Esophagus (tissue), 2 donors: Measurements from ENCODE around the gene LHFPL6. TPM values are rescaled to one million over a fixed set of nuclear protein-coding genes. Genes with fewer than 3 reads are reported as not detected.

Experiments
- H3K27ac ChIP-seq, 2 donors: one replicate each; pipeline ENCODE4 v1.5.1; 2013; ENCODE audit warnings: low read depth in 2 of 2, mild to moderate bottlenecking in 2 of 2, inconsistent platforms in 1 of 2, low read length in 1 of 2, moderate library complexity in 1 of 2
- H3K27me3 ChIP-seq, 2 donors: one replicate each; pipeline ENCODE4 v1.6.1; 2013; ENCODE audit warnings: low read length in 2 of 2, control low read depth in 1 of 2, mild to moderate bottlenecking in 1 of 2; ENCODE audit not compliant: insufficient read depth in 2 of 2, control insufficient read depth in 1 of 2
- H3K36me3 ChIP-seq, 2 donors: one replicate each; pipeline ENCODE4 v1.6.1; 2013; ENCODE audit warnings: low read length in 1 of 2; ENCODE audit not compliant: control insufficient read depth in 2 of 2, insufficient read depth in 2 of 2
- H3K4me1 ChIP-seq, 2 donors: one replicate each; pipeline ENCODE4 v1.6.1; 2013; ENCODE audit warnings: low read length in 1 of 2; ENCODE audit not compliant: control insufficient read depth in 2 of 2, insufficient read depth in 2 of 2
- H3K4me3 ChIP-seq, 2 donors: one replicate each; pipeline ENCODE4 v1.5.1; 2013; ENCODE audit warnings: low read length in 2 of 2, mild to moderate bottlenecking in 2 of 2, low read depth in 1 of 2, moderate library complexity in 1 of 2
- H3K9me3 ChIP-seq, 2 donors: one replicate each; pipeline ENCODE4 v1.6.1; 2013; ENCODE audit warnings: mild to moderate bottlenecking in 2 of 2, low read depth in 1 of 2, low read length in 1 of 2, moderate library complexity in 1 of 2; ENCODE audit not compliant: control insufficient read depth in 2 of 2, insufficient read depth in 1 of 2
- WGBS, 2 donors: extraction: QIAGEN DNeasy Blood & Tissue Kit; methylation state at CpG; one replicate each; pipeline ENCODE4 v1.1.7; 2013; 5-methylcytosine and 5-hydroxymethylcytosine counted together
- polyA plus RNA-seq, 2 donors: library from polyadenylated mRNA; stranded (reverse); fragments of 200-250 nt; gene quantifications; one replicate each; pipeline ENCODE4 v1.2.3, GENCODE V29; 2013
- donor health status: healthy with polysubstance abuse.
- donor health status: Bipolar disorder and iron deficiency.

The LHFPL6 gene
- polyA plus RNA-seq, 2 donors = 2.6 to 11.2 TPM

DNA sequence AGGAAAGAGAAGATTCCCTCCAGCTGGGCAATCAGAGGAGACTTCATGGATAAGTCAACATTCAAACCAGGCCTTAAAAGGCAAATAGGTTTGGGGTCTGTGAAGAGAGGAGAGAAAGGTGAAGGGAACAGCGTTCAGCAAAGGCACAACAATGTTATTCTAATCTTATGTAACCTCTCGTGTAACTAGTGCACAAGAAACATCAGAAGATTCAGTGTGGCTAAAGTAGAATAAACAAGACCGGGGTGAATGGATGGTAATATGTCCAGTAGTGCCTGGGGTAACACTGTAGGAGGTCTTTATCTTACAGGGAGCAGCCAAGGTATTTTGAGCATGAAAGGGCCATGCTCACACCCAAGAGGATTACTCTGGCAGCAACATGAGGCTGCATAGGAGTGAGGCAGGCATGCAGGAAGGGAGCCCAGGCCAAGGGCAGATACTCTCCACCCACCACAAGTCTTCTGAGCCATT lies 24.1 kb downstream of the LHFPL6 start:
- Histone ChIP-seq H3K4me1 (no peaks in the 10 kb centered on the region), H3K36me3 (no peaks in the 10 kb centered on the region), H3K9me3 (no peaks in the 10 kb centered on the region), H3K4me3 (no peak overlapping the region), H3K27me3 (no peaks in the 10 kb centered on the region), H3K27ac (no peak overlapping the region)
- 69 to 70% methylated on average over 3 of the region's 3 CpGs for WGBS, 2 donors

DNA sequence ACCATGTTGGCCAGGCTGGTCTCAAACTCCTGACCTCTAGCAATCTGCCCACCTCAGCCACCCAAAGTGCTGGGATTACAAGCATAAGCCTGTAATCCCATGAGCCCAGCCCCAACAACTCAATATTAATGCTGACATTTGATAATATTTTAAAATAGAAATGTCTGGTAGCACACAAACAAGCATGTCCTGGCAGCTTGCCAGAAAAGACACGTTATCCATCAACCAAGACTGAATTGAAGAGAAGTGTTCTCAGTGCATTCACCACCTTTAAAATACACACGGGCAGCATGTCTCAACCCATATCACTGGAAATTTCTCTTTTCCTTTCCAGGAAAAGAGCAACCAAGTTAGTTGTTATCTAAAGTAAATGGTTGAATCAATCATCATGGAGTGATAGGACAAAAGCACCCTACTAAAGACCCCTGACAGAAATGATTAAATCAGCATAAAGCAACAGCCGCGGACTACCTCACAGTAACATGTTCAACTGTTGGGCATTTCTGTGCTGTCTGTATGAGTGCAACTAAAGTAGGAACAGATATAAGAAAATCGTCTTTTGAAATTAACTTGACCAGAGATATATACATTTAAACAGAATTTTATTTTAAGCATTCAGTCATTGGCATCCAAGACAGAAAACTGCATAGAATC lies 25.0 kb downstream of the LHFPL6 start:
- Histone ChIP-seq H3K4me3 (no peak overlapping the region), H3K27ac (no peak overlapping the region), H3K9me3 (no peaks in the 10 kb centered on the region), H3K4me1 (no peaks in the 10 kb centered on the region), H3K27me3 (no peaks in the 10 kb centered on the region), H3K36me3 (no peaks in the 10 kb centered on the region)
- 69 to 79% methylated on average over 5 of the region's 5 CpGs for WGBS, 2 donors

DNA sequence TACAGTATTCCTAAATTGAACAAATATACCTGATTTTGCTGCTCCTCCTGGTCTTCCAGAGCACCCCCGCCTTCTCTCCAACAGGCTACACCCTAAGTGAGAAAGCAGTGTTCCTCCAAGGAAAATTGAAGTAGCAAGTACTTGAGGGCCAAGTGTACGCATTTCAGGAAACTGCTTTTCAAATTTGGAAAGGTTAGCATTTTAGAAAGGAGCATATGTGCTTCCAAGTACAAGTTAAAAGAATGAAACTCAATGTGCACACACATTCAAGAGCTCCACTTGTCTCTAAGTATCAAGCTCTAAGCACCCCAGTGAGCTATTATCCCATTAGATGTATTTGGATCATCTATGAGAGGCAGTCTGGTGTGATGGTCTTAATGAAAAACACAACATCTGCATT lies 25.8 kb downstream of the LHFPL6 start:
- Histone ChIP-seq H3K36me3 (no peaks in the 10 kb centered on the region), H3K4me1 (no peaks in the 10 kb centered on the region), H3K9me3 (no peaks in the 10 kb centered on the region), H3K4me3 (no peak overlapping the region), H3K27me3 (no peaks in the 10 kb centered on the region), H3K27ac (no peak overlapping the region)
- WGBS, 2 donors = 87 to 90% methylated on average over 2 of the region's 2 CpGs

DNA sequence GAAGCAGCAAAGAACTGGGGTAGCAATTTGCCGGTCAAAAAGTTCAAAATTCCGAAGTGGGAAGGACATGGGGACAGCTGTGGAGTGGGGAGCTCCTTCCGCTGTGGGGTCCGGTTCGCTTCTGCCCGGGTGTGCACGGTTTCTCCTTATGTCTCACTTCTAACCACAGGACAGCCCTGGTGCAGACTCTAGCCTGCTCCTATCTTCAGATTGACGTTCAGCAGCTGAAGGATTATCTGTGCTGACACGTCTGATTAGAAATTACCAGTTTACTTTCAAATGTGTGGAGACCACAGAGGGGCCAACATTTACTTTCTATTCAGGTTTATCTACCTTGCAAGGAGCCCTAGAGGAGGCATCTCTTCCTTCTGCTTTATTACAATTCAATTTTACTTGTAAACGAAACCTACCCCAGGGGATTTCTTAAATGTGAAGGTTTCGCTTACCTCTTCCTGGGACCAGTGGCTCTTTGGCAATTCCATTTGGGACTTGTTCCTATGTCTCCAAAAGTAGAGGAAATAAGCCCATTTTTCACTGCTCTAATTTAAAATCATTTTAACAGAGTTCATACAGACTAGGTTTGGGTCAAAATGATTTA lies 27.3 kb downstream of the LHFPL6 start:
- Histone ChIP-seq H3K36me3 (no peaks in the 10 kb centered on the region), H3K27me3 (no peaks in the 10 kb centered on the region), H3K27ac (no peak overlapping the region), H3K4me1 (no peaks in the 10 kb centered on the region), H3K4me3 (no peak overlapping the region), H3K9me3 (no peaks in the 10 kb centered on the region)
- 87 to 91% methylated on average over 11 of the region's 11 CpGs for WGBS, 2 donors

DNA sequence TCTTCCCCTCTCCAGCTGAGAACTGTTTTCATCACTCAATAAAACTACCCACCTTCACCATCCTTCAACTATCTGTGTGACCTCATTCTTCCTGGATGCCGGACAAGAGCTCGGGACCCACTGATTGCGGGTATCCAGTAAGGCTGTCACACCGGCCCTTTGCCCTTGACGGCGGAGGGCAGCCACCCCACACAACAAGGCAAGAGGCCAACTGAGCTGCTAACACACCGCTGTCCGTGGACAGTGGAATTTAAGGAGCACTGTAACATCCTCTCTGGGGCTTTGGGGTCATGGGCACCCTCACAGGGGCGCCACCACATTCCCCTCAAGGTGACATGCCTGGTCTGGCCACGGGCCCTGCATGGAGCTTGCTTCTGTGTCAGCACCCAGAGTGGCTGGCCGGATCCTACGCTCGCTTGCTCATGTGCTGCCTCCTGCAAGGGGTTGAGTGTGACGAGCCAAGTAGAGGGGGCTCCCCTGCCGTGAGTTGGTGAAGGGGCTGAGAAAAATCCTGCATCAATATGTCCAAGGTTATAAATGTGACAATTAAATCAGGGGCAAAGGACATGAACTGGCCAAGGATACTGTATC lies 31.4 kb downstream of the LHFPL6 start:
- H3K27ac ChIP-seq = no peak overlapping the region
- 91 to 92% methylated on average over 15 of the region's 15 CpGs for WGBS, 2 donors
- no peak overlapping the region for H3K4me3 ChIP-seq
- H3K27me3 ChIP-seq = no peaks in the 10 kb centered on the region
- no peaks in the 10 kb centered on the region for H3K9me3 ChIP-seq
- H3K36me3 ChIP-seq = no peaks in the 10 kb centered on the region
- H3K4me1 ChIP-seq = no peaks in the 10 kb centered on the region

DNA sequence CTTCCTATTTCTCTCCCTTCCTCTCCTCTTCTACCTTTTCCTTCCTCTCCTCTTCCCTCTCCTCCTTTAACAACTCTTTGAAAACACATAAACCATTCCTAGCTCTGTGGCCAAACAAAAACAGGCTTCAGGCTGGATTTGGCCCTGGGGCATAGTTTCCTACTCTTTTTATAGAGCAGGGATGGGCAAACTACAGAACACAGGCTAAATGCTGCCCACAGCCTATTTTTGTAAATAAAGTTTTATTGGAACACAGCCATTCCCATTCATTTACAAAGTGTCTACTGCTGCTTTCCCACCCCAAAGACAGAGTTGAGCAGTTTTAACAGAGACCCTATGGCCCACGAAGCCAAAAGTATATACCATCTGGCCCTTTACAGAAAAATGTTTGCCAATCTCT lies 35.4 kb downstream of the LHFPL6 start:
- 75 to 83% methylated on average over 1 of the region's 1 CpG for WGBS, 2 donors
- H3K9me3 ChIP-seq = no peaks in the 10 kb centered on the region
- no peak overlapping the region for H3K4me3 ChIP-seq
- H3K36me3 ChIP-seq = no peaks in the 10 kb centered on the region
- H3K27me3 ChIP-seq = no peaks in the 10 kb centered on the region
- H3K27ac ChIP-seq = no peak overlapping the region
- no peaks in the 10 kb centered on the region for H3K4me1 ChIP-seq

DNA sequence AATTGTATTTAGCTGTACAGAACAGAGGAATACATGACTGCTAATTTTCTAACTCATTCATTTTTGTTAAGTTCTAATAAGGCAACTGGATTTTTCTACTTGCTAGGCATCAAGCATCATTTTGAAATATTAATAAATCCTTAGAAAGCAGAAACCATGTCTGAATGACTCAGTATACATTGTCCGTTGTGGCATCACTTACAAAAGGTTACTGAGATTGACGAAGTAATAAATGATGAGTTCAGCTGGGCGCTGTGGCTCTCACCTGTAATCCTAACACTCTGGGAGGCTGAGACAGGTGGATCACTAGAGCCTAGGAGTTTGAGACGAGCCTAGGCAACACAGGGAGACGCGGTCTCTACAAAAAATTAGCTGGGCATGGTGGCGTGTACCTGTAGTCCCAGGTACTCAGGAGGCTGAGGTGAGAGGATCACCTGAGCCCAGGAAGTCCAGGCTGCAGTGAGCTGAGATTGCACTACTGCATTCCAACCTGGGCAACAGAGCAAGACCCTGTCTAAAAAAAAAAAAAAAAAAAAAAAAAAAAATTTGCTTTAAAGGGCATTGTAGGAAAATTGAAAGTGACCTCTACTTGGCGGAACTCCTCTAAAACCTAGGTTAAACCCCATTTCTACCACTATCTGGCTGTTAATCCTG lies 36.6 kb downstream of the LHFPL6 start:
- no peak overlapping the region for H3K4me3 ChIP-seq
- no peaks in the 10 kb centered on the region for H3K27me3 ChIP-seq
- no peaks in the 10 kb centered on the region for H3K9me3 ChIP-seq
- 70 to 77% methylated on average over 8 of the region's 8 CpGs for WGBS, 2 donors
- H3K4me1 ChIP-seq = no peaks in the 10 kb centered on the region
- H3K36me3 ChIP-seq = no peaks in the 10 kb centered on the region
- H3K27ac ChIP-seq = no peak overlapping the region

DNA sequence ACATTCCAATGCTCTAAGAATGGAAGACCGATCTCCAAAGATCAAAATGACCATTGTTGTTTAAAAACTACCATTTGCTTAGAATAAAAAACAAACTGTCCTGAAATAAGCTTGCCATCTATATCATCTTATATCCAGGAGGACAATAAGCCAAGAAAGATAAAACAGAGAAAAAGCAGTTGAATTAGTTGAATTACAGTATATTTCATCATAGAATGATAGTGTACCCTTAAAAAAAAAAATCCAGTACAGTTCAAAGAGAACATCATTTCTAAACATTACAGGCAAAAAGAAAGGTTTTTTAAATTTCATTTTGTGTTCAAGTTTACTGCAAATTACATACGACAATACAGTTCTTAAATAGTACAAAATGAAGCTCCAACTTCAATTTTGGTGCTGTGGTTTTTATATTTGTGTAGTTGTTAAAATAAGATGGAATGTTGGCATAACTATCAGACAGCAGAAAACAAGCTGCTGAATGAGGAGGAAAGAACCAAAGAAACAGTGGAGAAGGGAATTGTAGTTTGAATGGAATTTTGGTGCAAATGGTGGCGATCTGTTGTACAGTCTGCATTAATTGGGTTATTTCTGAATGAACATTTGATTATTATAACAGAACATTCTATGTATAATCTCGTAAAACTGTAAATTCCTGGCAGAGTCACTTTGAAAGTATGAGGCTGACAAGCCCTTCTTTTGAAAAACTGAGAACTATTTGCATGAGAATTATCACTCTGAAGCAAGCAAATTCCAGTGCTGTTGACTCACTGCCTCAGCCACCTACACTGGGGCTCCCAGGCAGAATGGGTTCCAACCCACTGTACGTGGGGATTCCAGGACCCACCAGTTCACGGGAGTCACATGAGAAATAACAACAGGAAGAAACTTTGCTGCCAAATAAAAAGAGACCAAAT lies 37.7 kb downstream of the LHFPL6 start:
- Histone ChIP-seq H3K27ac (no peak overlapping the region), H3K9me3 (no peaks in the 10 kb centered on the region), H3K36me3 (no peaks in the 10 kb centered on the region), H3K4me3 (no peak overlapping the region), H3K27me3 (no peaks in the 10 kb centered on the region), H3K4me1 (no peaks in the 10 kb centered on the region)
- 33 to 40% methylated on average over 6 of the region's 6 CpGs for WGBS, 2 donors

DNA sequence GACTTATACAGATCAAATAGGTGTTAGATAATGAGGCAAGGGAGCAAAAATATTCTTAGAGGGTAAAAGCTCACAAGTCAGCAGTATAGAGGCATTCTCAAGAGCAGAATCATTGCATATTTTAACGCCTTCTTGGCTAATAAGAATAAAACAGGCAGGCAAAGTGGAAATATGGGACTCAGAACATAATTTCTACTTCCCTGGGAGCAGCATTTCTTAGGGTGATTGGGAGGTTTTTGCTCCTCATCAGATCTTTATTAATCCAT lies 39.6 kb downstream of the LHFPL6 start:
- Histone ChIP-seq H3K4me3 (no peak overlapping the region), H3K27me3 (no peaks in the 10 kb centered on the region)
- WGBS, 2 donors = 79 to 87% methylated on average over 1 of the region's 1 CpG

More for the DNA sequence above, 39.6 kb downstream of the LHFPL6 start:
- no peaks in the 10 kb centered on the region for H3K4me1 ChIP-seq
- H3K36me3 ChIP-seq = no peaks in the 10 kb centered on the region
- H3K27ac ChIP-seq = no peak overlapping the region
- H3K9me3 ChIP-seq = no peaks in the 10 kb centered on the region
